ENCODE results near the gene SELPLG.
"Not testable (repeated sequence)": the region's sequence is repeated elsewhere in the genome, so short reads cannot be mapped to it uniquely, and the experiment has no call there.

Gene SELPLG

GRCh38 chr12:108604208-108604941 is 29.3 kb downstream of the SELPLG start:
- no peak for DNase-seq (ENCODE audit: low spot score)

DNA sequence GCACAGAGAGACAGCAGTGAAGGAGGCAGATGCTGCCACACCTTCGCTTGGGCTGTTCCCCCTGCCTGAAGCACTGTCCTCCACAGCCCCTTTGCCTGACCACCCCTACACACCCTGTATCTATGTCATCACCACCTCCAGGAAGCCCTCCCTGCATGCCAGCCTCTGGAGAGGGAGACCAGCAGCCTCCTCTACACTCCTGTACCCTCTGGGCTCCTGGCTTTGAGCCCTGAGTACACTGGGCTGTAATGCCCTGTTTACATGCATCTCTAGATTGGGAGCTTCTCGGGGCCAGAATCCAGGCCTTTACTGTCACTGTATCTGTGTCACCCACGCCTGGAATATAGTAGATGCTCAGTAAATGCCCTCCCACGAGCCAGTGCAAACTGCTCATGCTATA is 30.0 kb downstream of the SELPLG start:
- no peak for DNase-seq (ENCODE audit: low spot score)

- DNase-seq (ENCODE audit: low spot score), result no peak
Measured at GRCh38 chr12:108602976-108603704, 30.6 kb downstream of the SELPLG start.

- no peak for DNase-seq (ENCODE audit: low spot score)
Measured at GRCh38 chr12:108602209-108602705, 31.4 kb downstream of the SELPLG start.

DNA sequence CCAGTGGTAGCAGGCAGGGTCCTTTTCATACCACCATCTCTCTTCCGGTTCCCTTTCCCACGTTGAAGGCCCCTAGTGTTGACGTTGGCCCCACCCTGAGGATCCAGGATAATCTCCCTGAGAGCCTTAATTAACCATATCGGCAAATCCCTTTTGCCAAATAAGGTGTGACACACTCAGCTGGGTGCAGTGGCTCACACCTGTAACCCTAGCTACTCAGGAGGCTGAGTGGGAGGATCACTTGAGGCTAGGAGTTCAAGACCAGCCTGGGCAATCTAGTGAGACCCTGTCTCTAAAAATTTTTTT is 33.0 kb downstream of the SELPLG start:
- DNase-seq (ENCODE audit: low spot score), result no peak

DNA sequence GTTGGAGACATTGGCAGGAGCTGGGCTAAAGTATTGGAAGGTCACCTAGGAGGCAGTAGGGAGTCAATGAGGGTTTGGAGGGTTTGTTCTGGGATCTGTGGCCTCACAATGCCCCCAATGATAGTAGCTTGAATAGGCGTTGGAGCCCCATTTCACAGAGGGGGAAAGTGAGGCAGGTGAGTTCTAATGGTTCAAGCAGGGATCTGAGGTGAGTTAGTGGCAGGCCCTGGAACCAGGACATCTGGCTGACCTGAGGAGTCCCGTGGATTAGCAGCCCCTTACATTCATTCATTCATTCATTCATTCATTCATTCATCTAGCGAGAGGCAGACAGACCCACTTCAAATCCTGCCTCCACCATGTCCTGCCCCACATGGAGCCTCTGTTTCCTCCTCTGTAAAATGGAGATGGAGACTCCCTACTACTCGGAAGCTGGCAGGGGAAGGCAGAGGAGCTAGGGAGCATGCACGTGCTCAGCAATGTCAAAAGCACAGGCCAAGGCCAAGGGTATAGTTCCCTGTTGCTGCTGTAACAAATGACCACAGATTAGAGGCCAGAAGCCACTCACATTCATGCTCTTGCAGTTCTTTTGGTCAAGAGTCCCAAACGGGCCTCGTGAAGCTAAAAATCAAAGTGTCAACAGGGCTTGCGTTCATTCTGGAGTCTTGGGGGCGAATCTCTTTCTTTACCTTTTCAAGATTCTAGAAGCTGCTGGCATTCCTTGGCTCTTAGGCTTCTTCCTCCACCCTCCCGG is 33.6 kb downstream of the SELPLG start:
- DNase-seq (ENCODE audit: low spot score), result no peak

DNA sequence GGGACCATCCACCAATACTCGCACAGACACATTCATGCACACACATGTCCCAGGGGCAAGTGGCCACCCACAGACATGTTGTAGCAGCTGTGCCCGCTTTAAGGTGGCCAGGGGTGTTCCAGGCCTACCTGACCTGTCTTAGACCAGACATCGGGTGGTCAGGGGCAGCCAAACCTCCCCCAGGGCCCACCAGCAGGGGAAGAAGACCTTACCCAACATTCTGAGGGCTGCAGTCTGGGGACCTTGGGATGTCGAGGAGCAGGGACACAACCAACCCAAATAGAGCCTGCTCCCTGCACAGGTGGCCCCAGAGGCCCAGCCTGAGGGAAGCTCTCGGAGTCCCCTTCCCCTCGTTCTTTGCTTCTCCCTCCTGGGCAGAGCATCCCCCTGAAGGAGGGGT is 34.2 kb downstream of the SELPLG start:
- no peak for DNase-seq (ENCODE audit: low spot score)

- DNase-seq (ENCODE audit: low spot score), result no peak
Measured at GRCh38 chr12:108598553-108599250, 35.0 kb downstream of the SELPLG start.

- DNase-seq (ENCODE audit: low spot score), result no peak
Measured at GRCh38 chr12:108597559-108598471, 35.9 kb downstream of the SELPLG start, which contains the start of gene TMEM119. TMEM119 (minus strand) TSS chr12:108598084; CDS start chr12:108592383, 5,701 bp downstream.

DNA sequence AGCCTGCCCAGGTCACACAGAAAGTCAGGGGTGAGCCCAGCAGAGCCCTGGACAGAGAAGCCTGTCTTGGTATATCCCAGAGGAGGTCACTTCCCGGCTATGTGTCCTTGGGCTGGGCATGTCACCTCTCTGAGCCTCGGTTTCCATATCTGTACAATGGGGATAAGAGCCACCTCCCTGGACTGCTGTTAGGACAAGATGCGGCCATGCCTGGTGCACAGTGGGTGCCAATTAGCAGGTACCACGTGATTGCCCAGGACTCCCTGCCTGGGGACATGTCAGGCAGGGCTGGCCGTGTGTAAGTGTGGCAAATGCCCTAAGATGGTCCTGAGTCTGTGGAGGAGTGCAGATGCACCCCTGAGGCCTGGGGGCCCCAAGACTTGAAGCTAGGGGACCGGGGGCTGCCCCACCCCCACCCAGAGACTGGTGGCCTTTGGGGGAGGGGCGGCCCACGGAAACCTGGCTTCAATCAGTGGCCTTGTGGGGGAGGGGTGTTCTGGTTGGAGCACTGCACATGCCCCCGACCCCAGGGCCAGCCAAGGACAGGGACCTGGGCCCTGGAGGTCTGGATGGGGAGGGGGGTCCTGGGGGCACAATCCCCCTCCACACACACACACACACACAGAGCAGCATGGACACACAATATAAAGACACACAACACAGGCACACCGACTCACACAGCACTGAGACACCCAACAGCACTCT is 36.7 kb downstream of the SELPLG start:
- DNase-seq (ENCODE audit: low spot score), result no peak

DNA sequence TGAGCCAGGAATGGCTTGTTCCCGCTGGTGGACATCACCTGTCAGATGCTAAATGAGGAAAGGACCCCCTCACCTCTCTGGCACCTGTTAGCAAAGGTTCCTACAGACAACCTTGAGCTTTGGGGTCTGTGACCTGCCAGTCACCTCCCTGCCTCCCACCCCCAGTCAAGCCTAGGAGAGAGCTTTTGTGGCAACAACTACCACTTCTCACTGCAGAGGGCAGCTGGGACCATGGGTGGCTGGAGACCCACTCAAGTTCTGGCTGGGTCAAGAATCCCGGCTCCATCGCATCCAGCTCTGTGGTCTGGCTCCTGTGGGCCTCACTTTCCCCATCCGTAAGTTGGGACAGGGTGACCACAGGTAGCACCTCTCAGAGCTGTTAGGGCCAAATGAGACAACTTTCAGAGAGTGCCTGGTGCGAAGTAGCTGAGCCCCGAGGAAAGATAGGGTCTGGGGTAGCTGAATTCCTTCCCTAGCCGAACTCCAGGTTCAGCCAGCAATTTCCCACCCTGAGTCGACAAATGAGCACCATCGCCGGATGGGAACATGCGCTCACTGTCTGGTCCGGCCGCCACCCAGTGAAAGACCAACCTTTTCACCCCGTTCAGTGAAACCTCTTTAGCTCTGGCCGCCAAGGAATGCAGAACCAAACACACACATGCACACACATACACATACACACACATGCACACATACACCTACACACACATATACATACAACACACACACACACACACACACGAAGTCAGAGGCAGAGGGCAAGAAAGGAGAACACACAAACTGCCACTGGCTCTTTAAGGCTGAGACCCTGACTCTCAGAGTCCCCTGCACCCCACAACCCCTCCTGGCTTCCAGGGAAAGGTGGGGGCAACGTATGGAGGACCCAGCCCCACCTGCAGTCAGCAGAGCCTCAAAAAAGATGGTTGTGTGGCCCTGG is 37.7 kb downstream of the SELPLG start:
- DNase-seq (ENCODE audit: low spot score), result no peak

- no peak for DNase-seq (ENCODE audit: low spot score)
Measured at GRCh38 chr12:108594960-108595710, 38.6 kb downstream of the SELPLG start.

GRCh38 chr12:108594323-108594903 is 39.3 kb downstream of the SELPLG start:
- DNase-seq (ENCODE audit: low spot score), result no peak

GRCh38 chr12:108592033-108592909 is 41.4 kb downstream of the SELPLG start:
- DNase-seq (ENCODE audit: low spot score), result no peak

GRCh38 chr12:108591267-108591980 is 42.3 kb downstream of the SELPLG start:
- no peak for DNase-seq (ENCODE audit: low spot score)

- DNase-seq (ENCODE audit: low spot score), result not testable (repeated sequence)
Measured at GRCh38 chr12:108590463-108590862, 43.2 kb downstream of the SELPLG start.

Data from putamen (tissue), 1 donor.